ENCODE measurements around the gene RIN1. TPM values are rescaled to one million over a fixed set of nuclear protein-coding genes. Genes with fewer than 3 reads are reported as not detected.
"Not testable (repeated sequence)": the region's sequence is repeated elsewhere in the genome, so short reads cannot be mapped to it uniquely, and the experiment has no call there.

RIN1 gene
- polyA plus RNA-seq, 4 donors = 5.8 to 9.6 (median 7.2) TPM

DNA sequence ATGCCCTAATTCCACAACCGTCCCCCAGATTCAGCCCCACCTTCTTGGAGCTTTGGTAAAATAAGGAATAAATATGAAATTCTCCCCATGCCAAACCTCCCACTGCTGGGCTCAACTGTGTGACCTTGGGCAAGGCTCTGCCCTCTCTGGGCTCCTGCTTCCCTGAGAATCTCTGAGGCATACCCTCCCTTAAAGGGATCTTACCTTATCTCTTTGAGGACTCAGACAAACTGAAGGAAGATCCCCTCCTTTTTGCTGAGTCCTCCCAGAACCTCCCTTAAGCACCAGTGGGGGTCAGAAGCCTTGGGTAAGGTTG, 22.1 kb downstream of the RIN1 start:
- H3K36me3 ChIP-seq (ENCODE audit: control insufficient read depth in 3 of 3, insufficient read depth in 2 of 3, low read depth in 1 of 3, low read length in 3 of 3) = peaks cover 0 to 4% (median 0%) of the 10 kb centered on the region in 3 donors
- WGBS, 3 donors = 82 to 94% (median 86%) methylated on average over 1 of the region's 1 CpG
- no peaks in the 10 kb centered on the region for H3K9me3 ChIP-seq (ENCODE audit: control insufficient read depth in 2 of 2, insufficient read depth in 1 of 2, low read depth in 1 of 2, low read length in 1 of 2)
- peak overlapping the region in 2 of 3 donors; percentile 91 to 98 for H3K27ac ChIP-seq (ENCODE audit: low read depth in 1 of 3, low read length in 2 of 3)
- DNase-seq (no peak), FAIRE-seq (no peak)
- no peaks in the 10 kb centered on the region for H3K27me3 ChIP-seq (ENCODE audit: control insufficient read depth in 3 of 3, insufficient read depth in 3 of 3, low read length in 3 of 3)
- H3K4me3 ChIP-seq (ENCODE audit: low read depth in 1 of 3, low read length in 3 of 3) = peak overlapping the region in 1 of 3 donors; percentile 50
- peaks cover 2 to 42% (median 3%) of the 10 kb centered on the region in 3 donors for H3K4me1 ChIP-seq (ENCODE audit: control insufficient read depth in 3 of 3, insufficient read depth in 2 of 3, low read depth in 1 of 3, low read length in 2 of 3)

DNA sequence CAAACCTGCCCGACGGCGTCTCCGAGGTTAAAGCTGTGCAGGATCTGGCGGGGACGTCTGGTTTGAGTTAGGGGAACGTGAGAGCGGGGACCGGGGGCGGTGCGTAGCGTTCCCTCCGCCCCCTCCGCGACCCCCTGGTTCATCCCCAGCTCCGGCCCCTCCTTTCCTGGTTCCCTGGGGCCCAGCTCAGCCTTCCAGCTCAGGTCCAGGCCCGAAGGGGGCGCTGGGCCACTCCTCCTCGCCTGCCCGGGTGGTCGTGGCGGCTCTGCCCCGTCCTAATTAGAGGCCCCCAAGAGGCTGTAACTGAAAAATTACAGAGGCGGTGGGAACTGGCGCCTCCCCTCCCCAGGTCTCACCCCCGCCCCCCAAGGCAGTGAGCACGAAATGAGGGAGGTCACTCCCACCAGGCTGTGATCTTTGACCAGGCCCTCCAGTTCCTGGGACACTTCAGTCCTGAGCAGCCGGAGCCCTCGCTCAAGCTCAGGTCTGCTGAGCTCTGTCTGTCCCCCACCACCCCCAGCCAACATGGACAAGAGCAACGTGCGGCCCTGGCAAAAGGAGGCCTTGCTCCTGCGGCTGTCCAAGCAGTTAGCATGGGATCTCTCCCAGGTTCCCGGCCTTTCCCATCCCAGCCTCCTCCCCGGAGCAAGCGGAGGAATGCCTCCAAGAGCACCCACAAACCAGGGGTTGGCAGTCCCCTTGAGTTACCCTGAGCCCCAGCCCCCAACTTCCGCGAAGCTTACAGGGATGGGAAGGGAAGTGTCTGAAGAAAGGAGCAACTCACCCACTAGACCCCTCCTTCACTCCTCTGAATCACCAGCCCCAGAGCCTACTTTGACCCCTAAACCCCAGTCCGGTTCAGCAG, 22.7 kb downstream of the RIN1 start:
- 38 to 53% (median 53%) methylated on average over 36 to 38 of the region's 38 CpGs for WGBS, 3 donors

DNA sequence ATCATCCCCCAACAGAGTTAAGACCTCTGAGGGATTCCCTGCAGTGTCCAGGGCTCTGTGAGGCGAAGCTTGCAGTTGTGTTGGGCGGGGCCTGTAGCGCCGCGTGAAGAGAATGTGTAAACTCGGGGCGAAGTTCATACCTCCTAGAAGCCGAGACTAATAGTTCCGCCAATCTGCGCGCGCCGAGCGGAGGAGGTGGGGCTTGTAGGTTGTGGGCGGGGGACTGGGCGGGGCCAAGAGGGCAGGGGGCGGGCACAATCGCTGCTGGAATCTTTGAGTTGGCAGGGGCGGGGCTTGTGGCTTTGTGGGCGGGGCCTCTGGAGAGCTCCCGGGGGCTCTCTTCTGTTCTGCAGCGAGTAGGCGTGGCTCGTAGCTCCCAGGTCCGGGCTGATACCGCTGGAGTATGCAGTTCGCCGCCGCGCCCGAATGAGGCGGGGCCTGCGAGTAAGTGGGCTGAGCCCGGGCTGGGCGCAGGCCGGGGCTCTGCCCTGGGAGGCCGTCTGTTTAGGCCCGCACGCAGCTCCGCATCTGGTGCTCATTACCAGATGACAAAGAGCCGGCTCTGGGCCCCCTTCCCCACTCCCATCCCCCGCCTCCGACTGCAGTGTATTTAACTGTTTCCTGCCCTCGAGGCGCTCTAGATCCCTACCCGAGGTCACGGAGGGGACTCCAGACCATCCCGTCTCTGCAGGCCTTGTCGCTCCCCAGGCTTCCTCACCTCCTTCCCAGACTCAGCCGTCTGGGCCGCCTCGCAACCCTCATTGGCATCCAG, 23.5 kb downstream of the RIN1 start:
- H3K4me1 ChIP-seq (ENCODE audit: control insufficient read depth in 3 of 3, insufficient read depth in 2 of 3, low read depth in 1 of 3, low read length in 2 of 3) = peaks cover 2 to 28% (median 3%) of the 10 kb centered on the region in 3 donors

More for the DNA sequence above, 22.7 kb downstream of the RIN1 start:
- H3K4me1 ChIP-seq (ENCODE audit: control insufficient read depth in 3 of 3, insufficient read depth in 2 of 3, low read depth in 1 of 3, low read length in 2 of 3) = peaks cover 2 to 36% (median 3%) of the 10 kb centered on the region in 3 donors
- peak in 1 of 2 donors; percentile 61 for DNase-seq
- FAIRE-seq = no peak
- H3K27ac ChIP-seq (ENCODE audit: low read depth in 1 of 3, low read length in 2 of 3) = peak overlapping the region; percentile 68 to 98 (median 91)
- peak overlapping the region; percentile 35 to 50 (median 37) for H3K4me3 ChIP-seq (ENCODE audit: low read depth in 1 of 3, low read length in 3 of 3)
- H3K27me3 ChIP-seq (ENCODE audit: control insufficient read depth in 3 of 3, insufficient read depth in 3 of 3, low read length in 3 of 3) = no peaks in the 10 kb centered on the region
- no peaks in the 10 kb centered on the region for H3K9me3 ChIP-seq (ENCODE audit: control insufficient read depth in 2 of 2, insufficient read depth in 1 of 2, low read depth in 1 of 2, low read length in 1 of 2)
- peaks cover 0 to 4% (median 0%) of the 10 kb centered on the region in 3 donors for H3K36me3 ChIP-seq (ENCODE audit: control insufficient read depth in 3 of 3, insufficient read depth in 2 of 3, low read depth in 1 of 3, low read length in 3 of 3)

DNA sequence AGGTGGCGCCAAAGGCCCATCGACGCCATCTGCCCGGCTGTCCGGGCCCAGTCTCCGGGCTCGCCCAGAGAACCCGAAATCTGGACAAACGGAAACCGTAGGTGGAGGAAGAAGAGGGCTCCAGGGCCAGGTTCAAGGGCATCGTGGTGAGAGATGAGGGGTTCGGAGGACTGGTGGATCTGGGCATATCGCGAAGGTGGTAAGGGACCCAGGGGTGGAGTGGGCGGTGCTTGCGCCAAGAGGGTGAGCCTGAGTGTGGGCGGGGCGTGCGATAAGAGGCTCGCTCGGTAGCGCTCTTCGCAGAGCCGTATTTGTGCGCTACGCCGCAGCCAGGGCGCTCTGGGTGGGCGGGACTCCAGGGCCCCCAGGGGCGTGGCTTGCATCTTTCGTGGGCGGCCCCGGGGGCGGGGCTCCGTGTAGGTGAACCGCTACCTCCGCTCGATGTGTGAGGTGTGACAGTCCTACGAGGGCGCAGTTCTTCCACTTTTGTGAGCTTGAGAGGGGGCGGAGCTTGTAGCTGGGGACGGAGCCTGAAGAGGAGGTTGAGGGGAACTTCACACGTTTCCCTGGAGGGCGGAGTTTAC, 24.2 kb downstream of the RIN1 start:
- 0% methylated on average over 41 to 44 of the region's 44 CpGs for WGBS, 3 donors
- peaks cover 0 to 4% (median 0%) of the 10 kb centered on the region in 3 donors for H3K36me3 ChIP-seq (ENCODE audit: control insufficient read depth in 3 of 3, insufficient read depth in 2 of 3, low read depth in 1 of 3, low read length in 3 of 3)

More for the DNA sequence above, 23.5 kb downstream of the RIN1 start:
- H3K9me3 ChIP-seq (ENCODE audit: control insufficient read depth in 2 of 2, insufficient read depth in 1 of 2, low read depth in 1 of 2, low read length in 1 of 2) = no peaks in the 10 kb centered on the region
- H3K27ac ChIP-seq (ENCODE audit: low read depth in 1 of 3, low read length in 2 of 3) = peak overlapping the region; percentile 85 to 98 (median 91)
- peak overlapping the region; percentile 35 to 69 (median 37) for H3K4me3 ChIP-seq (ENCODE audit: low read depth in 1 of 3, low read length in 3 of 3)
- H3K36me3 ChIP-seq (ENCODE audit: control insufficient read depth in 3 of 3, insufficient read depth in 2 of 3, low read depth in 1 of 3, low read length in 3 of 3) = peaks cover 0 to 4% (median 0%) of the 10 kb centered on the region in 3 donors
- FAIRE-seq (no peak), DNase-seq (peak; percentile 99)
- WGBS, 3 donors = 1 to 3% (median 2%) methylated on average over 47 to 52 of the region's 52 CpGs
- H3K27me3 ChIP-seq (ENCODE audit: control insufficient read depth in 3 of 3, insufficient read depth in 3 of 3, low read length in 3 of 3) = no peaks in the 10 kb centered on the region

DNA sequence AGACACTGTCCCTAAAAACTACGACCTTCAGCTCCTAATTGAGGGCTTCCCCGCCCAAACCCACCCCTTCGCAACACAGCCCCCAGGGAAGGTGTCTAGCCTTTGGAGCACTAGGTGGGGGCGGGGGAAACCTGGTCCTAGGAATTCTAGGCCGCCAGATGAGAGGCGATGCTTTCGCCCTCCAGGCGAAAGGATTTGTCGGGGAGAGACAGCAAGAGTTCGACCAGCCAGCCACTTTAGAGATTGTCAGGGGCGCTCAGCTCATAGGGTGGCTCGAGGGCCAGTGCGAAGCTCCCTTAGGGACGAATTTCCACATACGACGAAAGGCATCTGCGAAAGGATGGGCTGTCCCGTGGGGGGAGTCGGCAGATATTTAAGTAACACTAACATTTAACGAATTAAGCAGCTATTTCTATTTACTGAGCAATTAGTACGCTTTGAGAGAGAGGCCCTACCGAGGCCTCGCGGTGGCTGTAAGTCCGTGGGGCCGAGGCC, 24.7 kb downstream of the RIN1 start:
- Histone ChIP-seq H3K36me3 (ENCODE audit: control insufficient read depth in 3 of 3, insufficient read depth in 2 of 3, low read depth in 1 of 3, low read length in 3 of 3) (peaks cover 0 to 4% (median 0%) of the 10 kb centered on the region in 3 donors), H3K4me1 (ENCODE audit: control insufficient read depth in 3 of 3, insufficient read depth in 2 of 3, low read depth in 1 of 3, low read length in 2 of 3) (peaks cover 0 to 22% (median 2%) of the 10 kb centered on the region in 3 donors), H3K4me3 (ENCODE audit: low read depth in 1 of 3, low read length in 3 of 3) (peak overlapping the region in 2 of 3 donors; percentile 25 to 69), H3K27ac (ENCODE audit: low read depth in 1 of 3, low read length in 2 of 3) (peak overlapping the region; percentile 85 to 98 (median 86)), H3K27me3 (ENCODE audit: control insufficient read depth in 3 of 3, insufficient read depth in 3 of 3, low read length in 3 of 3) (no peaks in the 10 kb centered on the region), H3K9me3 (ENCODE audit: control insufficient read depth in 2 of 2, insufficient read depth in 1 of 2, low read depth in 1 of 2, low read length in 1 of 2) (no peaks in the 10 kb centered on the region)
- DNase-seq (no peak), FAIRE-seq (no peak)
- 32 to 41% (median 33%) methylated on average over 24 to 26 of the region's 26 CpGs for WGBS, 3 donors

More for the DNA sequence above, 24.2 kb downstream of the RIN1 start:
- no peaks in the 10 kb centered on the region for H3K9me3 ChIP-seq (ENCODE audit: control insufficient read depth in 2 of 2, insufficient read depth in 1 of 2, low read depth in 1 of 2, low read length in 1 of 2)
- peak; percentile 91 to 97 for DNase-seq
- H3K4me1 ChIP-seq (ENCODE audit: control insufficient read depth in 3 of 3, insufficient read depth in 2 of 3, low read depth in 1 of 3, low read length in 2 of 3) = peaks cover 0 to 22% (median 2%) of the 10 kb centered on the region in 3 donors
- H3K4me3 ChIP-seq (ENCODE audit: low read depth in 1 of 3, low read length in 3 of 3) = peak overlapping the region in 2 of 3 donors; percentile 25 to 69
- FAIRE-seq = no peak
- peak overlapping the region; percentile 85 to 98 (median 86) for H3K27ac ChIP-seq (ENCODE audit: low read depth in 1 of 3, low read length in 2 of 3)
- H3K27me3 ChIP-seq (ENCODE audit: control insufficient read depth in 3 of 3, insufficient read depth in 3 of 3, low read length in 3 of 3) = no peaks in the 10 kb centered on the region

DNA sequence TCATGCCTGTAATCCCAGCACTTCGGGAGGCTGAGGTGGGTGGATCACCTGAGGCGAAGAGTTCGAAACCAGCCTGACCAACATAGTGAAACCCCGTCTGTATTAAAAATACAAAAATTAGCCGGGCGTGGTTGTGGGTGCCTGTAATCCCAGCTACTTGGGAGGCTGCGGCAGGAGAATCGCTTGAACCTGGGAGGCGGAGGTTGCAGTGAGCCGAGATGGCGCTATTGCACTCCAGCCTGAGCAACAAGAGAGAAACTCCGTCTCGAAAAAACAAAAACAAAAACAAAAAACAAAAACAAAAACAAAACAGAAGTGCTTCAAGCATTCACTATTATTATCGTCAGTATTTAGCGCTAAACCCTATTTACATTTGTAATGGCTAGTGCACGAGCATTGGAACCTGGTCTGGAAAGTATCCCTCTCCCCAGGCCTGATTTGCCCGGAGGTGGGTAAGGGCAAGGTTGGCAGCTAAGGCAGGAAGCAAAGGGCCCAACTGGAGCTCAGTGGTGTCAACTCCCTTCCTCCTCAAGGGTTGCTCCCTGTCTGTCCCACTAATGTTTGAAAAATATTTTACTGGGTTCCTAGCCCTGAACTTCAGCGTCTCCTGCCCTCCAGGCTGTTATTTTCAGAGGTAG, 25.3 kb downstream of the RIN1 start:
- FAIRE-seq; H3K27ac ChIP-seq (ENCODE audit: low read depth in 1 of 3, low read length in 2 of 3); H3K9me3 ChIP-seq (ENCODE audit: control insufficient read depth in 2 of 2, insufficient read depth in 1 of 2, low read depth in 1 of 2, low read length in 1 of 2); DNase-seq; H3K27me3 ChIP-seq (ENCODE audit: control insufficient read depth in 3 of 3, insufficient read depth in 3 of 3, low read length in 3 of 3); H3K4me3 ChIP-seq (ENCODE audit: low read depth in 1 of 3, low read length in 3 of 3); H3K36me3 ChIP-seq (ENCODE audit: control insufficient read depth in 3 of 3, insufficient read depth in 2 of 3, low read depth in 1 of 3, low read length in 3 of 3): not testable (repeated sequence)
- 87 to 89% (median 88%) methylated on average over 18 of the region's 18 CpGs for WGBS, 3 donors
- H3K4me1 ChIP-seq (ENCODE audit: control insufficient read depth in 3 of 3, insufficient read depth in 2 of 3, low read depth in 1 of 3, low read length in 2 of 3) = peaks cover 0 to 22% (median 2%) of the 10 kb centered on the region in 3 donors

DNA sequence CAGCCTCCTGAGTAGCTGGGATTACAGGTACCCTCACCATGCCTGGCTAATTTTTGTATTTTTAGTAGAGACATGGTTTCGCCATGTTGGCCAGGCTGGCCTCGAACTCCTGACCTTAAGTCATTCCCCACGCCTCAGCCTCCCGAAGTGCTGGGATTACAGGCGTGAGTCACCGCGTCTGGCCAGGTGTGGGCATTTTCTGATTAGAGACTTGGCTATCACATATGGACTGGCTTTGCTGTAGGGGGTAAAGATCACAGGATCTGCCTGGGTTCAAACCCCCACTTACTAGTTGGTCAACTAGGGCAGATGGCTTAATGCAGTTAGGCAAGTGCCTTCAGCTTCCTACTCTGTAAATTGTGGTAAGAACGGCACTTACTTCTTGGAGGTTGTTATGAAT, 25.9 kb downstream of the RIN1 start:
- peaks cover 0 to 22% (median 2%) of the 10 kb centered on the region in 3 donors for H3K4me1 ChIP-seq (ENCODE audit: control insufficient read depth in 3 of 3, insufficient read depth in 2 of 3, low read depth in 1 of 3, low read length in 2 of 3)
- no peak overlapping the region for H3K4me3 ChIP-seq (ENCODE audit: low read depth in 1 of 3, low read length in 3 of 3)
- H3K27ac ChIP-seq (ENCODE audit: low read depth in 1 of 3, low read length in 2 of 3) = no peak overlapping the region
- H3K9me3 ChIP-seq (ENCODE audit: control insufficient read depth in 2 of 2, insufficient read depth in 1 of 2, low read depth in 1 of 2, low read length in 1 of 2) = no peaks in the 10 kb centered on the region
- no peak for FAIRE-seq
- 35 to 77% (median 52%) methylated on average over 8 of the region's 8 CpGs for WGBS, 3 donors
- peaks cover 0 to 1% (median 0%) of the 10 kb centered on the region in 3 donors for H3K36me3 ChIP-seq (ENCODE audit: control insufficient read depth in 3 of 3, insufficient read depth in 2 of 3, low read depth in 1 of 3, low read length in 3 of 3)
- H3K27me3 ChIP-seq (ENCODE audit: control insufficient read depth in 3 of 3, insufficient read depth in 3 of 3, low read length in 3 of 3) = peaks cover 0 to under 1% (median 0%) of the 10 kb centered on the region in 3 donors
- no peak for DNase-seq

All from small intestine (tissue), 7 donors.